SK-N-SH (cell line): ENCODE results near the gene RTN4RL2. TPM values are rescaled to one million over a fixed set of nuclear protein-coding genes. Genes with fewer than 3 reads are reported as not detected.

Experiments
- CTCF ChIA-PET: fragments of 300-600, 350-600 bp; formaldehyde crosslinking; extraction: SDS; loops from one replicate; lab custom pipeline; 2021; lab: Yijun Ruan, JAX
- POLR2A ChIA-PET: fragments of 350-600 bp; sonication (Branson Sonifier 250); formaldehyde crosslinking; extraction: SDS; loops from one replicate; lab custom pipeline; 2020; ENCODE audit warnings: antibody characterized with exemption, inconsistent platforms; lab: Yijun Ruan, JAX
- DNase-seq: peaks from one replicate; pipeline ENCODE4 v3.0.0; 2012
- H2AFZ ChIP-seq: fragments of 200-600 bp; sonication (generic); 2 replicates; pipeline ENCODE4 v1.8.1; 2016; ENCODE audit warnings: antibody characterized with exemption, mild to moderate bottlenecking, low read depth
- H3F3A ChIP-seq: fragments of 200-600 bp; sonication (generic); replicated peaks from 2 replicates; pipeline ENCODE3; 2016; ENCODE audit warnings: antibody characterized with exemption, mild to moderate bottlenecking; ENCODE audit not compliant: insufficient read depth
- H3K27ac ChIP-seq, 2 experiments: fragments of 200-500 bp in 1 of 2; fragments of 200-600 bp in 1 of 2; sonication (Bioruptor generic) in 1 of 2; sonication (generic), shearing (Covaris generic) in 1 of 2; 2 replicates each; pipeline versions ENCODE4 v1.5.1 to v1.6.1; 2014 to 2016; ENCODE audit warnings: low read depth in 2 of 2, inconsistent platforms in 1 of 2, low read length in 1 of 2, mild to moderate bottlenecking in 1 of 2, mixed read lengths in 1 of 2
- H3K27me3 ChIP-seq: fragments of 200-600 bp; sonication (generic), shearing (Covaris generic); 2 replicates; pipeline ENCODE4 v1.6.1; 2016; ENCODE audit warnings: mixed run types; ENCODE audit not compliant: insufficient read depth
- H3K36me3 ChIP-seq, 2 experiments: fragments of 200-500 bp in 1 of 2; fragments of 200-600 bp in 1 of 2; sonication (Bioruptor generic) in 1 of 2; sonication (generic) in 1 of 2; replicated peaks in 1 of 2; 2 replicates each; pipeline versions ENCODE3 to v1.5.1; 2014 to 2016; ENCODE audit warnings: low read length in 1 of 2, mild to moderate bottlenecking in 1 of 2; ENCODE audit not compliant: insufficient read depth in 2 of 2, control insufficient read depth in 1 of 2
- H3K4me1 ChIP-seq, 2 experiments: fragments of 200-500 bp in 1 of 2; fragments of 200-600 bp in 1 of 2; sonication (Bioruptor generic) in 1 of 2; sonication (generic), shearing (Covaris generic) in 1 of 2; 2 replicates each; pipeline versions ENCODE4 v1.5.1 to v1.6.1; 2014 to 2016; ENCODE audit warnings: low read depth in 1 of 2, low read length in 1 of 2, mixed run types in 1 of 2; ENCODE audit not compliant: insufficient read depth in 2 of 2, control insufficient read depth in 1 of 2
- H3K4me2 ChIP-seq: fragments of 200-600 bp; sonication (generic), shearing (Covaris generic); 2 replicates; pipeline ENCODE4 v1.6.1; 2017; ENCODE audit warnings: mixed run types
- H3K4me3 ChIP-seq, 2 experiments: fragments of 200-500 bp in 1 of 2; fragments of 200-600 bp in 1 of 2; sonication (Bioruptor generic) in 1 of 2; sonication (generic), shearing (Covaris generic) in 1 of 2; 2 replicates each; pipeline versions ENCODE4 v1.5.1 to v1.8.1; 2014 to 2016; ENCODE audit warnings: low read depth in 2 of 2, inconsistent platforms in 1 of 2, low read length in 1 of 2, mild to moderate bottlenecking in 1 of 2, mixed read lengths in 1 of 2, moderate library complexity in 1 of 2
- H3K79me2 ChIP-seq: fragments of 200-600 bp; sonication (generic); 2 replicates; pipeline ENCODE4 v1.8.1; 2017; ENCODE audit warnings: mild to moderate bottlenecking; ENCODE audit not compliant: insufficient read depth
- H3K9ac ChIP-seq: fragments of 200-600 bp; sonication (generic); 2 replicates; pipeline ENCODE4 v1.6.1; 2017; ENCODE audit warnings: mixed run types
- H3K9me2 ChIP-seq: fragments of 200-600 bp; sonication (generic); 2 replicates; pipeline ENCODE4 v1.6.1; 2017; ENCODE audit warnings: mixed run types
- H3K9me3 ChIP-seq: fragments of 200-600 bp; sonication (generic); 2 replicates; pipeline ENCODE4 v1.6.1; 2017; ENCODE audit warnings: mixed run types, mild to moderate bottlenecking, moderate library complexity
- H4K20me1 ChIP-seq: fragments of 200-600 bp; sonication (generic); 2 replicates; pipeline ENCODE4 v1.6.1; 2017; ENCODE audit warnings: mild to moderate bottlenecking, mixed run types; ENCODE audit not compliant: insufficient read depth
- CHD2 ChIP-seq: fragments of 150-350 bp; IDR thresholded peaks from 2 replicates; pipeline ENCODE4 v1.6.1; 2018; ENCODE audit warnings: low read length; ENCODE audit not compliant: partially characterized antibody
- ELF1 ChIP-seq: IDR thresholded peaks from 2 replicates; pipeline ENCODE4 v1.4.0; 2012
- EZH2phosphoT487 ChIP-seq: fragments of 200-600 bp; sonication (generic); IDR thresholded peaks from 2 replicates; pipeline ENCODE4 v1.6.1; 2017; ENCODE audit warnings: low read depth, mixed run types, mild to moderate bottlenecking, antibody characterized with exemption, moderate library complexity, borderline replicate concordance
- FOXJ3 ChIP-seq: sonication (generic); formaldehyde crosslinking; IDR thresholded peaks from 2 replicates; pipeline ENCODE4 v1.5.1; 2020; ENCODE audit warnings: mild to moderate bottlenecking, missing genetic modification reagents
- IRF3 ChIP-seq: fragments of 150-350 bp; IDR thresholded peaks from 2 replicates; pipeline ENCODE4 v1.6.1; 2016; ENCODE audit warnings: mild to moderate bottlenecking, low read depth, low read length
- JUND ChIP-seq: IDR thresholded peaks from 2 replicates; pipeline ENCODE4 v1.4.0; 2012
- MAX ChIP-seq: IDR thresholded peaks from 2 replicates; pipeline ENCODE4 v1.4.0; 2012; ENCODE audit warnings: low read depth
- NFIC ChIP-seq: IDR thresholded peaks from 2 replicates; pipeline ENCODE4 v1.4.0; 2012; ENCODE audit warnings: borderline replicate concordance
- NRF1 ChIP-seq: IDR thresholded peaks from 2 replicates; pipeline ENCODE4 v1.6.1; 2012; ENCODE audit warnings: low read depth, mild to moderate bottlenecking, low read length
- POLR2AphosphoS5 ChIP-seq: IDR thresholded peaks from 2 replicates; pipeline ENCODE4 v1.6.1; 2012; ENCODE audit warnings: low read depth, low read length
- REST ChIP-seq: IDR thresholded peaks from 2 replicates; pipeline ENCODE4 v1.6.1; 2012; ENCODE audit warnings: mild to moderate bottlenecking, low read depth, low read length, moderate library complexity
- RFX5 ChIP-seq: IDR thresholded peaks from 2 replicates; pipeline ENCODE4 v1.6.1; 2012; ENCODE audit warnings: mild to moderate bottlenecking, improper control_type of control experiment, low read length
- RXRA ChIP-seq: IDR thresholded peaks from 2 replicates; pipeline ENCODE4 v1.4.0; 2012; ENCODE audit warnings: low read depth, mild to moderate bottlenecking, borderline replicate concordance
- TAF1 ChIP-seq: IDR thresholded peaks from 2 replicates; pipeline ENCODE4 v1.6.1; 2012; ENCODE audit warnings: low read depth, mild to moderate bottlenecking, low read length, moderate library complexity, borderline replicate concordance
- TCF12 ChIP-seq: IDR thresholded peaks from 2 replicates; pipeline ENCODE4 v1.4.0; 2012
- TEAD4 ChIP-seq: IDR thresholded peaks from 2 replicates; pipeline ENCODE4 v1.4.0; 2012; ENCODE audit warnings: mild to moderate bottlenecking, borderline replicate concordance; ENCODE audit not compliant: insufficient read depth
- USF1 ChIP-seq: IDR thresholded peaks from 2 replicates; pipeline ENCODE4 v1.4.0; 2012; ENCODE audit warnings: low read depth, borderline replicate concordance
- YY1 ChIP-seq: IDR thresholded peaks from 2 replicates; pipeline ENCODE4 v1.4.0; 2012; ENCODE audit warnings: low read depth, mild to moderate bottlenecking
- ZBTB33 ChIP-seq: IDR thresholded peaks from 2 replicates; pipeline ENCODE4 v1.4.0; 2012; ENCODE audit warnings: low read depth, borderline replicate concordance
- WGBS: methylation state at CpG from one replicate; pipeline ENCODE4 v1.1.6; 2017; ENCODE audit warnings: low lambda C conversion rate; 5-methylcytosine and 5-hydroxymethylcytosine counted together
- polyA plus RNA-seq, 3 experiments: library from polyadenylated mRNA; depleted of rRNA; stranded (reverse); fragments of >200 nt; gene quantifications; 2 replicates each; pipeline ENCODE4 v1.2.3, GENCODE V29; 2012

RTN4RL2 gene
- polyA plus RNA-seq, 1 of the 3 experiments (the other 2 are of a cell fraction): 0.30 TPM

- H3K27ac ChIP-seq: no peak overlapping the region
- H3F3A ChIP-seq: no peaks in the 10 kb centered on the region
- H3K9ac ChIP-seq: no peak overlapping the region
- 0 out of 2 replicates have a peak, but pooled peaks cover 5% of the 10 kb centered on the region for H3K27me3 ChIP-seq
- no peaks in the 10 kb centered on the region for H4K20me1 ChIP-seq
- no peaks in the 10 kb centered on the region for H3K36me3 ChIP-seq
- H3K4me3 ChIP-seq: no peak overlapping the region
- H3K9me2 ChIP-seq: no peaks in the 10 kb centered on the region
- peaks cover 0 to 8% of the 10 kb centered on the region in 2 experiments; a peak in 1 of 4 replicates for H3K4me1 ChIP-seq
- no peak overlapping the region for H2AFZ ChIP-seq
- WGBS: 43% methylated on average over 1 of the region's 1 CpG
- no peaks in the 10 kb centered on the region for H3K79me2 ChIP-seq
- TF ChIP-seq POLR2AphosphoS5 (no peak), MAX (no peak), NFIC (no peak), YY1 (no peak), EZH2phosphoT487 (no peak), ZBTB33 (no peak), IRF3 (no peak), TEAD4 (no peak), JUND (no peak), ELF1 (no peak), FOXJ3 (CRISPR knock-in tag) (no peak), CHD2 (no peak)
- TF ChIP-seq, all 33 proteins: peak for 0
- CTCF ChIA-PET: interaction anchor here (0.6 to 6.4 kb wide), 10 partner anchors 8 to 1492 kb away, joined by 3 to 38 read pairs (median 6); partner anchors contain the start of gene UBE2L6
- DNase-seq: no peak
- Histone ChIP-seq H3K9me3 (no peaks in the 10 kb centered on the region), H3K4me2 (no peak overlapping the region)
- POLR2A ChIA-PET: no interaction called here
Measured at GRCh38 chr11:57475191-57475590, 14.9 kb downstream of the RTN4RL2 start.

- Histone ChIP-seq H3K9me3 (no peaks in the 10 kb centered on the region), H3K27ac (no peak overlapping the region), H2AFZ (no peak overlapping the region), H3K27me3 (0 out of 2 replicates have a peak, but pooled peaks cover 10% of the 10 kb centered on the region), H3K36me3 (no peaks in the 10 kb centered on the region), H3K4me3 (no peak overlapping the region; a peak in 1 of 4 replicates), H3K9ac (no peak overlapping the region), H3F3A (no peaks in the 10 kb centered on the region), H3K9me2 (no peaks in the 10 kb centered on the region), H3K79me2 (no peaks in the 10 kb centered on the region), H3K4me2 (no peak overlapping the region), H3K4me1 (peaks cover 0 to 8% of the 10 kb centered on the region in 2 experiments; a peak in 1 of 4 replicates), H4K20me1 (no peaks in the 10 kb centered on the region)
- 87% methylated on average over 5 of the region's 5 CpGs for WGBS
- DNase-seq: no peak
- ChIA-PET POLR2A (no interaction called here), CTCF (interaction anchor here (0.6 to 27.2 kb wide), 9 partner anchors 7 to 1491 kb away, joined by 4 to 517 read pairs (median 17); partner anchors contain the start of genes RTN4RL2 and TIMM10)
- TF ChIP-seq REST (no peak), RFX5 (no peak), USF1 (no peak), RXRA (no peak), NRF1 (no peak), TAF1 (no peak), ZBTB33 (no peak), TCF12 (no peak)
Measured at GRCh38 chr11:57475671-57476046, 15.3 kb downstream of the RTN4RL2 start.
